GM12891 (cell line): ENCODE results near the gene GDF9.

Source experiments
- POLR2A ChIP-seq: IDR thresholded peaks from 2 replicates; pipeline ENCODE4 v1.6.1; 2011; ENCODE audit warnings: low read depth, low read length, control low read depth
- POLR2AphosphoS5 ChIP-seq: IDR thresholded peaks from 2 replicates; pipeline ENCODE4 v1.6.1; 2011; ENCODE audit warnings: low read depth, low read length, control low read depth
- POU2F2 ChIP-seq: IDR thresholded peaks from 2 replicates; pipeline ENCODE4 v1.6.1; 2011; ENCODE audit warnings: low read depth, mild to moderate bottlenecking, control low read depth, low read length, moderate library complexity
- SPI1 ChIP-seq: IDR thresholded peaks from 2 replicates; pipeline ENCODE4 v1.6.1; 2011; ENCODE audit warnings: low read depth, low read length, control low read depth
- TAF1 ChIP-seq: IDR thresholded peaks from 2 replicates; pipeline ENCODE4 v1.6.1; 2011; ENCODE audit warnings: low read depth, low read length, control low read depth

DNA sequence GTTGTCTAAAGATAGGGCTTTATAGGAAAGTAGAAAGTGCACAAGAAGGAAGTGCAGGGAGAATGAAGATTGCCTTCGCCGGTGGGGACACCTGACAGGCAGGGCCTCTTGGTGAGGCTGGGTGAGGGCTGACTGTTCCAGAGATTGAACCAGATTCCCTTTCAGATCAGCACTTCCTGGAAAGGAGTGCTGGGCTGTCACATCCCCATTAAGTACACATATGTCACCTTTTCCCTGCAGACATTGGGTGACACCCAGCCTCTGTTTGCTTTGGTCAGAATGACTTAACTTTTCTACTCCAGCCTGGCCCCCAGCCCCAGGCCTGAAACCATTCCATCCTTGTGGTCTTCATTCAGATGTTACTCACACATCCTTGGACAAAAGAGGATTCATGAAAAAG lies 28.4 kb downstream of the GDF9 start:
- no peak for TF ChIP-seq POLR2A
- no peak for TF ChIP-seq POLR2AphosphoS5
- no peak for TF ChIP-seq TAF1
- no peak for TF ChIP-seq POU2F2
- TF ChIP-seq SPI1 = no peak
